ENCODE results near the gene PBOV1.

The PBOV1 gene

GRCh38 chr6:138196122-138196738, 22.1 kb downstream of the PBOV1 start:
- no peaks in the 10 kb centered on the region for H3K27me3 ChIP-seq (ENCODE audit: insufficient read depth, low read depth, severe bottlenecking)
- no peak overlapping the region for H3K4me3 ChIP-seq (ENCODE audit: low read depth, low read length)
- no peak for TF ChIP-seq CTCF (IDR thresholded peaks at IDR 0.05; ENCODE audit: low read depth, low read length)
- H3K9me3 ChIP-seq (ENCODE audit: severe bottlenecking): no peaks in the 10 kb centered on the region
- H3K36me3 ChIP-seq: no peaks in the 10 kb centered on the region
- no peak overlapping the region for H3K27ac ChIP-seq
- no peak for DNase-seq

- Histone ChIP-seq H3K27me3 (ENCODE audit: insufficient read depth, low read depth, severe bottlenecking) (no peaks in the 10 kb centered on the region), H3K9me3 (ENCODE audit: severe bottlenecking) (no peaks in the 10 kb centered on the region), H3K4me3 (ENCODE audit: low read depth, low read length) (no peak overlapping the region), H3K27ac (no peak overlapping the region), H3K36me3 (no peaks in the 10 kb centered on the region)
- DNase-seq: no peak
- TF ChIP-seq CTCF (IDR thresholded peaks at IDR 0.05; ENCODE audit: low read depth, low read length): no peak
Measured at GRCh38 chr6:138194287-138194686, 24.0 kb downstream of the PBOV1 start.

DNA sequence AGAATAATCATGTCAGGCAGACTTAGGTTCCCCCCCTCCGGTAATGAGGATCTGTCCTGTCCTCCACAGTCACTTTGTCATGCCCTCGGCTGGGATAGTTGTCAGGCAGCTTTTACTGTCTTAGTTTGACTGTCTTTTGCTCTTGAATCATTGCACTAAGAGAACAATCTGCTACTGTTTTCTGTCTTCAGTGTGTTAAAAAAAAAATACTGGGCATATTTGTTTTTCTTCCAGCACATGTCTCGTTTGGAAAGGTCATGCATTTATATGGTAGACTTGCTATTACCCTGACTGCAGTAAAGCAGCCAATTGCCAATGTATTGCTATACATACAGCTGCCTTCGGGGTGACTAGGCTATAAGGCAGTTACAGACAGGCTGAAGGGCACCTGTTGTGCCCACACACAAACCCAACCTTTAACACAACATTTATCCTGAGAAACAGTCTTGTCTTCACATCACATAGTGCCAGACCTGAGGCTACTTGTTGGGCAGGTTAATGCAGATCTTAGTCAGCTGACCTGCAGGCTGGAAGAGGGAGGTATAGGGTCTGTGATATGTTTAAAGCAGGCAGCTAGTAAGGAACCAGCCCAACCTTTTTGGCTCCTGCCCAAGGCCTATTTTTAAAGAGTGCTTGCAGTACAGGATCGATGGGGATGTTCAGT, 29.9 kb downstream of the PBOV1 start:
- TF ChIP-seq CTCF (IDR thresholded peaks at IDR 0.05; ENCODE audit: low read depth, low read length): no peak
- no peak overlapping the region for H3K27ac ChIP-seq
- H3K36me3 ChIP-seq: no peaks in the 10 kb centered on the region
- DNase-seq: no peak
- no peaks in the 10 kb centered on the region for H3K9me3 ChIP-seq (ENCODE audit: severe bottlenecking)
- no peaks in the 10 kb centered on the region for H3K27me3 ChIP-seq (ENCODE audit: insufficient read depth, low read depth, severe bottlenecking)
- no peak overlapping the region for H3K4me3 ChIP-seq (ENCODE audit: low read depth, low read length)

DNA sequence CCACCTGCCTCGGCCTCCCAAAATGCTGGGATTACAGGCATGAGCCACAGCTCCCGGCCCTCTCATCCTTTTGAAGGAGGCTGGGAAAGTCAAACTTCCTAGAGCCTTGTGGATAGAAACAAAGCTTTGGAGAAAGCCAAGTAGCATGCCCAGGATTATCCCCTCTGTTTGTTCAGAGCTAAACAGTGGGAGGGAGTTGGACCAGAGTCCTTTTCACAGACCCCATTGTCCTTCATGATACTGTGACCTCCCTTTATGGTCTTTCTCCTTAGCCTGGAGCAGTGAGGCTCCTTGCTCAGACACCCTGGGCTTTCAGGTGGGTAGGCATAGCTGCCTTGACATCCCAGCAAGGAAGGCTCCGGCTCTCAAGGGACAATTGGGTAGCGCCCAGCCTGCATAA, 31.1 kb downstream of the PBOV1 start:
- Histone ChIP-seq H3K27me3 (ENCODE audit: insufficient read depth, low read depth, severe bottlenecking) (no peaks in the 10 kb centered on the region), H3K4me3 (ENCODE audit: low read depth, low read length) (no peak overlapping the region), H3K36me3 (no peaks in the 10 kb centered on the region), H3K9me3 (ENCODE audit: severe bottlenecking) (no peaks in the 10 kb centered on the region), H3K27ac (no peak overlapping the region)
- no peak for TF ChIP-seq CTCF (IDR thresholded peaks at IDR 0.05; ENCODE audit: low read depth, low read length)
- no peak for DNase-seq

GRCh38 chr6:138184230-138184629, 34.1 kb downstream of the PBOV1 start:
- no peak for DNase-seq
- Histone ChIP-seq H3K27me3 (ENCODE audit: insufficient read depth, low read depth, severe bottlenecking) (no peaks in the 10 kb centered on the region), H3K9me3 (ENCODE audit: severe bottlenecking) (no peaks in the 10 kb centered on the region), H3K36me3 (no peaks in the 10 kb centered on the region), H3K4me3 (ENCODE audit: low read depth, low read length) (no peak overlapping the region), H3K27ac (no peak overlapping the region)
- no peak for TF ChIP-seq CTCF (IDR thresholded peaks at IDR 0.05; ENCODE audit: low read depth, low read length)

GRCh38 chr6:138183790-138184134, 34.5 kb downstream of the PBOV1 start:
- TF ChIP-seq CTCF (IDR thresholded peaks at IDR 0.05; ENCODE audit: low read depth, low read length): no peak
- H3K4me3 ChIP-seq (ENCODE audit: low read depth, low read length): no peak overlapping the region
- H3K27ac ChIP-seq: no peak overlapping the region
- no peaks in the 10 kb centered on the region for H3K9me3 ChIP-seq (ENCODE audit: severe bottlenecking)
- DNase-seq: no peak
- no peaks in the 10 kb centered on the region for H3K36me3 ChIP-seq
- no peaks in the 10 kb centered on the region for H3K27me3 ChIP-seq (ENCODE audit: insufficient read depth, low read depth, severe bottlenecking)

All from WERI-Rb-1 (cell line).